Heart left ventricle (tissue), 16 donors: ENCODE measurements around the gene MTMR1. TPM values are rescaled to one million over a fixed set of nuclear protein-coding genes. Genes with fewer than 3 reads are reported as not detected.

ENCODE experiments used
- ATAC-seq, 4 donors: fragments of 200-7000 bp; cut with Tn5 transposase; one replicate each; pipeline ENCODE4 v1.9.1; 2020 to 2022; ENCODE audit warnings: moderate library complexity in 4 of 4, mild to moderate bottlenecking in 3 of 4, moderate number of reproducible peaks in 1 of 4
- DNase-seq, 5 donors: peaks; one replicate each; pipeline ENCODE4 v3.0.0-alpha.2; 2020
- H3K27ac ChIP-seq, 12 donors: fragments of 200-600 bp; sonication (generic) in 4 of 12; one replicate each; pipeline versions ENCODE4 v1.5.0 to v1.8.0; 2016 to 2022; ENCODE audit warnings: mild to moderate bottlenecking in 2 of 12
- H3K27me3 ChIP-seq, 9 donors: fragments of 200-600 bp; sonication (generic) in 2 of 9; one replicate each; pipeline versions ENCODE4 v1.5.1 to v1.8.0; 2016 to 2022; ENCODE audit warnings: mild to moderate bottlenecking in 3 of 9
- H3K36me3 ChIP-seq, 9 donors: fragments of 200-600 bp; sonication (generic) in 2 of 9; one replicate each; pipeline versions ENCODE4 v1.5.0 to v1.8.0; 2018 to 2022; ENCODE audit warnings: mild to moderate bottlenecking in 2 of 9
- H3K4me1 ChIP-seq, 12 donors: fragments of 200-600 bp; sonication (generic) in 4 of 12; one replicate each; pipeline versions ENCODE4 v1.5.0 to v1.8.0; 2016 to 2022; ENCODE audit warnings: mild to moderate bottlenecking in 3 of 12
- H3K4me3 ChIP-seq, 12 donors: fragments of 200-600 bp; sonication (generic) in 4 of 12; one replicate each; pipeline versions ENCODE4 v1.5.0 to v1.8.0; 2017 to 2022; ENCODE audit warnings: mild to moderate bottlenecking in 9 of 12, moderate library complexity in 4 of 12
- H3K9me3 ChIP-seq, 12 donors: fragments of 200-600 bp; sonication (generic) in 4 of 12; one replicate each; pipeline versions ENCODE4 v1.5.0 to v1.8.0; 2016 to 2022; ENCODE audit warnings: mild to moderate bottlenecking in 1 of 12
- CTCF ChIP-seq, 12 donors: fragments of 200-600 bp; sonication (generic) in 4 of 12; IDR thresholded peaks; one replicate each; pipeline versions ENCODE4 v1.5.0 to v1.8.0; 2018 to 2022; ENCODE audit warnings: antibody characterized with exemption in 12 of 12, mild to moderate bottlenecking in 5 of 12
- POLR2A ChIP-seq, 2 donors: fragments of 450-650 bp; IDR thresholded peaks; one replicate each; pipeline ENCODE4 v1.6.1; 2017; ENCODE audit warnings: antibody characterized with exemption in 2 of 2, mild to moderate bottlenecking in 2 of 2, moderate library complexity in 2 of 2
- WGBS, 4 donors: extraction: QIAGEN DNeasy Blood & Tissue Kit in 2 of 4; methylation state at CpG; one replicate each; pipeline versions ENCODE4 v1.1.5 to v1.1.7; 2013 to 2018; 5-methylcytosine and 5-hydroxymethylcytosine counted together
- intact Hi-C, 10 donors: fragments of 100-400 bp; cut with DNase I; formaldehyde crosslinking; loops; one replicate each; pipeline versions ENCODE4 v1.11.1 to v1.14.2; 2022
- polyA plus RNA-seq, 2 donors: library from polyadenylated mRNA; stranded (reverse); fragments of 200-250 nt; gene quantifications; one replicate each; pipeline ENCODE4 v1.2.3, GENCODE V29; 2013
- total RNA-seq, 9 donors: library from RNA; depleted of rRNA in 2 of 9; stranded (reverse); fragments of >200 nt in 2 of 9; fragmentation: NEBNext Ultra II Directional in 3 of 9; extraction: Animal tissue kit (Norgen Biotek cat#: 25700) in 3 of 9; gene quantifications; one replicate each; pipeline versions ENCODE4 v1.1.0 to v1.2.4, GENCODE V29; 2016 to 2023
- donor health status: ischemic (EF 13 %, LVEDD 7.1; RV severe dilation, severe dysfunction).
- donor health status: healthy with polysubstance abuse.
- donor health status: DM: no; HTN: yes; CAD: no.
- donor health status: DM: no; HTN: no; CAD: no.
- donor health status: ischemic (EF 25% LVEDD 6.9; RV normal size, moderate dysfunction).
- donor health status: ischemic (EF 25% LVEDD 5.7; RV mildly dilated, moderate dysfunction).
- donor health status: healthy.
- donor health status: DM: yes; HTN: yes; CAD: no.
- donor health status: ischemic (EF 35%, LVEDD 5.7; RV mildly dilated, moderate dysfunction).
- donor health status: nonischemic (EF 11% LVEDD 7.7; RV severe dilation, severe dysfunction).
- donor health status: DM: yes; HTN: yes; CAD: no.
- donor health status: PGD.
- donor health status: ischemic (EF 29% LVEDD 5.4; RV normal size, mild dysfunction).
- donor health status: nonischemic (EF 23%, LVEDD 6.1; RV moderate dilation, normal function).

MTMR1 gene
- total and polyA plus RNA-seq, 11 donors, result 5.1 to 59.7 (median 21.0) TPM

- peaks cover 0 to 91% (median 33%) of the 10 kb centered on the region in 9 donors for H3K36me3 ChIP-seq
- no peak overlapping the region for H3K27ac ChIP-seq
- ATAC-seq (peak in 1 of 4 donors; percentile 68), DNase-seq (peak in 2 of 5 donors; percentile 35 to 56)
- H3K4me1 ChIP-seq, result no peaks in the 10 kb centered on the region
- WGBS, 4 donors, result 61 to 90% (median 76%) methylated on average over 3 of the region's 3 CpGs
- H3K9me3 ChIP-seq, result no peaks in the 10 kb centered on the region
- H3K27me3 ChIP-seq, result no peaks in the 10 kb centered on the region
- no peak overlapping the region for H3K4me3 ChIP-seq
- intact Hi-C loops, result no loop called here
- TF ChIP-seq POLR2A (IDR thresholded peaks at IDR 0.05), result no peak
- TF ChIP-seq CTCF (IDR thresholded peaks at IDR 0.05), result no peak
Measured at GRCh38 chrX:150731795-150732194, 38.6 kb downstream of the MTMR1 start.

- H3K9me3 ChIP-seq, result no peaks in the 10 kb centered on the region
- peaks cover 0 to 5% (median 0%) of the 10 kb centered on the region in 9 donors for H3K27me3 ChIP-seq
- H3K4me3 ChIP-seq, result peak overlapping the region in 2 of 12 donors; percentile 7 to 9
- WGBS, 4 donors, result 84 to 90% (median 89%) methylated on average over 9 of the region's 9 CpGs
- ATAC-seq, result no peak
- intact Hi-C loops, result no loop called here
- no peaks in the 10 kb centered on the region for H3K4me1 ChIP-seq
- TF ChIP-seq CTCF (IDR thresholded peaks at IDR 0.05) (no peak), POLR2A (IDR thresholded peaks at IDR 0.05) (no peak)
- H3K36me3 ChIP-seq, result peaks cover 0 to 91% (median 46%) of the 10 kb centered on the region in 9 donors
- no peak overlapping the region for H3K27ac ChIP-seq
- no peak for DNase-seq
Measured at GRCh38 chrX:150736475-150736874, 43.3 kb downstream of the MTMR1 start.

GRCh38 chrX:150752124-150752523, 58.9 kb downstream of the MTMR1 start:
- DNase-seq, result no peak
- Histone ChIP-seq H3K27me3 (no peaks in the 10 kb centered on the region), H3K4me3 (no peak overlapping the region), H3K9me3 (no peaks in the 10 kb centered on the region), H3K4me1 (no peaks in the 10 kb centered on the region), H3K27ac (peak overlapping the region in 1 of 12 donors; percentile 38), H3K36me3 (peaks cover 0 to 35% (median 6%) of the 10 kb centered on the region in 9 donors)
- intact Hi-C loops, result no loop called here
- ATAC-seq, result peak; percentile 45 to 75 (median 56)
- no peak for TF ChIP-seq CTCF (IDR thresholded peaks at IDR 0.05)
- TF ChIP-seq POLR2A (IDR thresholded peaks at IDR 0.05), result no peak
- WGBS, 4 donors, result 60 to 76% (median 63%) methylated on average over 3 of the region's 3 CpGs

- no peak for TF ChIP-seq POLR2A (IDR thresholded peaks at IDR 0.05)
- no peak for TF ChIP-seq CTCF (IDR thresholded peaks at IDR 0.05)
- H3K4me3 ChIP-seq, result no peak overlapping the region
- intact Hi-C loops, result no loop called here
- H3K27me3 ChIP-seq, result no peaks in the 10 kb centered on the region
- H3K36me3 ChIP-seq, result peaks cover 0 to 38% (median 6%) of the 10 kb centered on the region in 9 donors
- H3K27ac ChIP-seq, result no peak overlapping the region
- H3K4me1 ChIP-seq, result no peaks in the 10 kb centered on the region
- DNase-seq (no peak), ATAC-seq (no peak)
- WGBS, 4 donors, result 74 to 93% (median 84%) methylated on average over 4 of the region's 4 CpGs
- H3K9me3 ChIP-seq, result no peaks in the 10 kb centered on the region
Measured at GRCh38 chrX:150753357-150753756, 60.2 kb downstream of the MTMR1 start.
